K562 (cell line): ENCODE measurements around the gene ICAM2. TPM values are rescaled to one million over a fixed set of nuclear protein-coding genes. Genes with fewer than 3 reads are reported as not detected.
A peak's percentile ranks its signal among the peaks of the same experiment; 100 is the strongest.

Experiments
- BRF1 ChIP-seq: IDR thresholded peaks from 3 replicates; pipeline ENCODE4 v1.6.1; 2011; ENCODE audit warnings: borderline replicate concordance, mild to moderate bottlenecking; ENCODE audit not compliant: insufficient read length; ENCODE audit errors: extremely low read depth
- ESRRA ChIP-seq: fragments of 450-650 bp; IDR thresholded peaks from 2 replicates; pipeline ENCODE4 v1.6.1; 2014; ENCODE audit warnings: low read depth, mild to moderate bottlenecking, moderate library complexity, borderline replicate concordance
- EWSR1 ChIP-seq: fragments of 450-650 bp; IDR thresholded peaks from 2 replicates; pipeline ENCODE4 v1.6.1; 2018; ENCODE audit warnings: borderline replicate concordance, mild to moderate bottlenecking, low read depth, moderate library complexity; ENCODE audit not compliant: partially characterized antibody
- GTF2A2 ChIP-seq: IDR thresholded peaks from 2 replicates; pipeline ENCODE4 v1.6.1; 2016; ENCODE audit warnings: mild to moderate bottlenecking, missing genetic modification characterization, missing compliant biosample characterization
- HNRNPH1 ChIP-seq: fragments of 200-400 bp; formaldehyde crosslinking; optimal IDR thresholded peaks from 2 replicates; pipeline ENCODE3; 2017; ENCODE audit warnings: low read depth, mild to moderate bottlenecking, low read length, moderate library complexity
- KAT2B ChIP-seq: IDR thresholded peaks from one replicate; pipeline ENCODE4 v1.6.1; 2012; ENCODE audit warnings: low read depth, mild to moderate bottlenecking, control low read depth, inconsistent platforms, low read length, moderate library complexity
- KDM1A ChIP-seq, 2 experiments: fragments of 450-650 bp; IDR thresholded peaks; 2 replicates each; pipeline ENCODE4 v1.6.1; 2016; ENCODE audit warnings: mild to moderate bottlenecking in 2 of 2
- KHSRP ChIP-seq: fragments of 450-650 bp; IDR thresholded peaks from 2 replicates; pipeline ENCODE4 v1.6.1; 2017
- MEIS2 ChIP-seq: fragments of 450-650 bp; IDR thresholded peaks from 2 replicates; pipeline ENCODE4 v1.6.1; 2014; ENCODE audit warnings: mild to moderate bottlenecking; ENCODE audit not compliant: partially characterized antibody
- MTA2 ChIP-seq: fragments of 450-650 bp; IDR thresholded peaks from 2 replicates; pipeline ENCODE4 v1.6.1; 2016; ENCODE audit warnings: low read depth
- NFRKB ChIP-seq: fragments of 450-650 bp; IDR thresholded peaks from 2 replicates; pipeline ENCODE4 v1.6.1; 2016; ENCODE audit warnings: low read depth
- PCBP2 ChIP-seq: fragments of 200-400 bp; formaldehyde crosslinking; IDR thresholded peaks from 2 replicates; pipeline ENCODE4 v1.6.1; 2018; ENCODE audit warnings: low read length, low read depth, mild to moderate bottlenecking, moderate library complexity; ENCODE audit not compliant: poor library complexity, severe bottlenecking
- POLR2B ChIP-seq: fragments of 450-650 bp; IDR thresholded peaks from 2 replicates; pipeline ENCODE4 v1.6.1; 2018; ENCODE audit warnings: low read depth; ENCODE audit not compliant: partially characterized antibody
- POLR3G ChIP-seq: IDR thresholded peaks from 2 replicates; pipeline ENCODE4 v1.6.1; 2011; ENCODE audit not compliant: insufficient read length, insufficient replicate concordance; ENCODE audit errors: extremely low read depth
- SIRT6 ChIP-seq: IDR thresholded peaks from one replicate; pipeline ENCODE4 v1.6.1; 2012; ENCODE audit warnings: low read depth, mild to moderate bottlenecking, control low read depth, inconsistent platforms, low read length, moderate library complexity
- TBP ChIP-seq: optimal IDR thresholded peaks from 2 replicates; pipeline ENCODE3; 2011; ENCODE audit warnings: low read depth, low read length, improper control_type of control experiment
- ZBTB43 ChIP-seq: sonication (generic); formaldehyde crosslinking; IDR thresholded peaks from 2 replicates; pipeline ENCODE4 v1.8.0; 2023; ENCODE audit warnings: mild to moderate bottlenecking, missing genetic modification reagents
- polyA plus RNA-seq, 8 experiments: library from polyadenylated mRNA; depleted of rRNA in 4 of 8; stranded (reverse) in 5 of 8; unstranded in 3 of 8; fragments of >200 nt; fragmentation: Nextera tagmentation in 2 of 8; fragmentation: Illumina TruSeq in 1 of 8; extraction: Ambion mirVana in 2 of 8; extraction: Trizol in 1 of 8; gene quantifications; 2 replicates each; pipeline versions ENCODE4 v1.2.1 to v1.2.3, GENCODE V29; 2011 to 2014; ENCODE audit warnings: inconsistent platforms in 1 of 8, missing spikeins in 1 of 8
- total RNA-seq, 7 experiments: library from RNA; depleted of rRNA in 6 of 7; stranded (reverse); fragments of >200 nt in 6 of 7; fragmentation: Illumina TruSeq in 2 of 7; extraction: Trizol in 2 of 7; gene quantifications; 2 replicates each; pipeline versions ENCODE4 v1.2.1 to v1.2.3, GENCODE V29; 2011 to 2021; ENCODE audit warnings: low replicate concordance in 1 of 7
- TF ChIP-seq, protein P1 (sequence below), 2 experiments: fragments of 150-350 bp in 1 of 2; IDR thresholded peaks; 2 replicates each; pipeline ENCODE4 v1.6.1; 2012 to 2016; ENCODE audit warnings: low read depth in 2 of 2, low read length in 2 of 2, mild to moderate bottlenecking in 1 of 2, moderate library complexity in 1 of 2
- TF ChIP-seq, protein P2 (sequence below): fragments of 250-450 bp; sonication (Bioruptor Pico); IDR thresholded peaks from 2 replicates; pipeline ENCODE4 v1.8.0; 2022; ENCODE audit warnings: inconsistent platforms, mild to moderate bottlenecking, moderate library complexity, borderline replicate concordance

The ICAM2 gene
- total and polyA plus RNA-seq, 9 of the 15 experiments (the other 6 are each of a cell fraction or from before 2014, with no cell fraction given), result 37.9 to 89.4 (median 60.6) TPM

DNA sequence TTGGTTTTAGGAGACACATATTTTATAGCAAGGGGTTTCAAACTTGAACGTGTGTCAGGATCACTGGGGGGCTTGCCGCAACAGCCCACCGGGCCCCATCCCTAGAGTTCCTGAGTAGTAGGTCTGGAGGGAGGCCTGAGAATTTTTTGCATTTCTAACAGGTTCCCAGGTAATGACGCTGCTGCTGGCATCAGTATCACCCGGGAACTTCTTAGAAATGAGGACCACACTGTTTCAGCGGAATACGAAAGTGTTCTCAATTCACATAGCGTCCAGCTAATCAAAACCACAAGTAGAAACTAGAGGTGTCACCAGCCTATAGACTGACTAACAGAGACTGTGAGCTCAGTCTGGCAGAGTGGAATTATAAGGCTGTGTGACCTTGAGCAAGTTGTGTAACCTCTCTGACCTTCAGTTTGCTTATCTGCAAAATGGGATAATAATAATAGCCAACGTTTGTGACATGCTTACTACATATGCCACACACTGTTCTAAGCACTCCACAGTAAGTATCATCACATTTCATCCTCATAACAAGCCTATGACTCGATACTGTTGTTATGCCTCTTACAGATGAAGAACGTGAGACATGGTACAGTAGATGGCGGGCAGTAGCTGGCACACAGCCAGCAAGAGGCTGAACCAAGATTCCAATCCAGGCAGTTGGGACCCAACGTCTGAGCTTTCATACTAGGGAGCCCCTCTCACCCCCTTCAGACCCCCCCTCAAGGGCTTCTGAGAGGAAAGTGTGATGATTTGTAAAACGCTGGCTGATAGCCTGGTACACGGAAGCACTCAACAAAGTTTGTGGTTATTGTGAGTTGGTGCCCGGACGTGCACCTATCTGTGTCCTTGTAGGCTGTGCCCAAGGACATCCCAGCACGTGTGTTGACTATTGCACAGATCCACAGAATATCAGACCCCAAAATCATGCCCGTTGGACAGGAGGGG is 4.6 kb upstream of the ICAM2 start (continued):
- TF ChIP-seq ZBTB43, result no peak
- peak; percentile 95 for TF ChIP-seq ESRRA
- TF ChIP-seq, protein P1, sequence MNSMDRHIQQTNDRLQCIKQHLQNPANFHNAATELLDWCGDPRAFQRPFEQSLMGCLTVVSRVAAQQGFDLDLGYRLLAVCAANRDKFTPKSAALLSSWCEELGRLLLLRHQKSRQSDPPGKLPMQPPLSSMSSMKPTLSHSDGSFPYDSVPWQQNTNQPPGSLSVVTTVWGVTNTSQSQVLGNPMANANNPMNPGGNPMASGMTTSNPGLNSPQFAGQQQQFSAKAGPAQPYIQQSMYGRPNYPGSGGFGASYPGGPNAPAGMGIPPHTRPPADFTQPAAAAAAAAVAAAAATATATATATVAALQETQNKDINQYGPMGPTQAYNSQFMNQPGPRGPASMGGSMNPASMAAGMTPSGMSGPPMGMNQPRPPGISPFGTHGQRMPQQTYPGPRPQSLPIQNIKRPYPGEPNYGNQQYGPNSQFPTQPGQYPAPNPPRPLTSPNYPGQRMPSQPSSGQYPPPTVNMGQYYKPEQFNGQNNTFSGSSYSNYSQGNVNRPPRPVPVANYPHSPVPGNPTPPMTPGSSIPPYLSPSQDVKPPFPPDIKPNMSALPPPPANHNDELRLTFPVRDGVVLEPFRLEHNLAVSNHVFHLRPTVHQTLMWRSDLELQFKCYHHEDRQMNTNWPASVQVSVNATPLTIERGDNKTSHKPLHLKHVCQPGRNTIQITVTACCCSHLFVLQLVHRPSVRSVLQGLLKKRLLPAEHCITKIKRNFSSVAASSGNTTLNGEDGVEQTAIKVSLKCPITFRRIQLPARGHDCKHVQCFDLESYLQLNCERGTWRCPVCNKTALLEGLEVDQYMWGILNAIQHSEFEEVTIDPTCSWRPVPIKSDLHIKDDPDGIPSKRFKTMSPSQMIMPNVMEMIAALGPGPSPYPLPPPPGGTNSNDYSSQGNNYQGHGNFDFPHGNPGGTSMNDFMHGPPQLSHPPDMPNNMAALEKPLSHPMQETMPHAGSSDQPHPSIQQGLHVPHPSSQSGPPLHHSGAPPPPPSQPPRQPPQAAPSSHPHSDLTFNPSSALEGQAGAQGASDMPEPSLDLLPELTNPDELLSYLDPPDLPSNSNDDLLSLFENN (IDR thresholded peaks at IDR 0.05; ENCODE audit: low read depth in 2 of 2, low read length in 2 of 2), result no peak
- TF ChIP-seq KAT2B, result no peak
- 0 out of 2 replicates have a peak, but pooled peaks have one; percentile 10 for TF ChIP-seq NFRKB
- TF ChIP-seq MEIS2, result no peak
- no peak for TF ChIP-seq POLR2B
- TF ChIP-seq BRF1, result no peak
- no peak for TF ChIP-seq KHSRP
- TF ChIP-seq TBP, result no peak
- no peak for TF ChIP-seq MTA2
- peak; percentile 78 to 91 for TF ChIP-seq KDM1A (IDR thresholded peaks at IDR 0.05)
- no peak for TF ChIP-seq HNRNPH1
- TF ChIP-seq POLR3G, result no peak
- TF ChIP-seq SIRT6, result no peak
- TF ChIP-seq, protein P2, sequence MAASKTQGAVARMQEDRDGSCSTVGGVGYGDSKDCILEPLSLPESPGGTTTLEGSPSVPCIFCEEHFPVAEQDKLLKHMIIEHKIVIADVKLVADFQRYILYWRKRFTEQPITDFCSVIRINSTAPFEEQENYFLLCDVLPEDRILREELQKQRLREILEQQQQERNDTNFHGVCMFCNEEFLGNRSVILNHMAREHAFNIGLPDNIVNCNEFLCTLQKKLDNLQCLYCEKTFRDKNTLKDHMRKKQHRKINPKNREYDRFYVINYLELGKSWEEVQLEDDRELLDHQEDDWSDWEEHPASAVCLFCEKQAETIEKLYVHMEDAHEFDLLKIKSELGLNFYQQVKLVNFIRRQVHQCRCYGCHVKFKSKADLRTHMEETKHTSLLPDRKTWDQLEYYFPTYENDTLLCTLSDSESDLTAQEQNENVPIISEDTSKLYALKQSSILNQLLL (CRISPR knock-in tag), result no peak
- TF ChIP-seq PCBP2, result no peak
- no peak for TF ChIP-seq GTF2A2 (tag)
- TF ChIP-seq EWSR1, result no peak
